ENCODE measurements around the gene DDAH1. TPM values are rescaled to one million over a fixed set of nuclear protein-coding genes. Genes with fewer than 3 reads are reported as not detected.

The DDAH1 gene
- total and polyA plus RNA-seq, 2 of the 4 experiments (the other 2 are of a cell fraction), result 78.0 to 94.5 TPM

DNA sequence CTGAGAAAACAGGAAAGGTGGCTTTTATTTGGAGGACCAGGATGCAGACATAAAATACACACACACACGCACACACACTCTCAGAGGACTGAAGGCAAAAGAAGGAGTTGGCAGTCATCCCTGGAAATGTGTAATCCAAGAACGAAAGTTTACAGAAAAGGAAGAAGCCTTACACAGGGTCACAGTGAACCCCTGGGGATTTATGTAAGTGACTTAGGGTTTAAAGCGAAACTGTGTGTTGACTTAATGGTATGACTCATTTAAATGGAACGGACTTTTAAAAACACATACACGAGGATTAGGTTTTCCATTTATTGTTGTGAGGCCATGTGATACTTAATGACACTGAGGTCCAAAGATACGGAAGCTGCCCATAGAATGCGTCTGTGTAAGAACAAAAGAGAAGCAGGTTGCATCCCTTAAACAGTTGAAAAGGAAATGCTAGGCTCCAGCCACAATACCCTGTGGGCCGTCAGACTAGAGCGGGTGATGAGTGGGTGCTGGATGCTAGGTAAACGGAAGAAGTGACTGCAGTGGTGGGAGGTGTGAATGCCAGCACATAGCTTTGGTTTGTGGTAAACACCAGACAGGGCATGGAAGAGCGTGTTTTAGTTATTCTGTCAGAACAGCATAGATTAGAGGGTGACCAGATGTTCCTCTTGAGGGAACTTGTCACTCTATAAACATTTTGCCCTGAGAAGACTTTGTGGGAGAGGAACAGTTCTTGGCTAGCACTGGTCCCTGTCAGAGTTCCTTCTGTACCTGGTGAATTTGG, 166.9 kb downstream of the DDAH1 start (continued):
- TF ChIP-seq, protein P1, sequence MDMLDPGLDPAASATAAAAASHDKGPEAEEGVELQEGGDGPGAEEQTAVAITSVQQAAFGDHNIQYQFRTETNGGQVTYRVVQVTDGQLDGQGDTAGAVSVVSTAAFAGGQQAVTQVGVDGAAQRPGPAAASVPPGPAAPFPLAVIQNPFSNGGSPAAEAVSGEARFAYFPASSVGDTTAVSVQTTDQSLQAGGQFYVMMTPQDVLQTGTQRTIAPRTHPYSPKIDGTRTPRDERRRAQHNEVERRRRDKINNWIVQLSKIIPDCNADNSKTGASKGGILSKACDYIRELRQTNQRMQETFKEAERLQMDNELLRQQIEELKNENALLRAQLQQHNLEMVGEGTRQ (IDR thresholded peaks at IDR 0.05; ENCODE audit: low read depth, low read length), result peak; percentile 46; the same call in 1 of the 2 replicates
- TF ChIP-seq CEBPB (IDR thresholded peaks at IDR 0.05; ENCODE audit: low read depth, low read length), result peak; percentile 54

DNA sequence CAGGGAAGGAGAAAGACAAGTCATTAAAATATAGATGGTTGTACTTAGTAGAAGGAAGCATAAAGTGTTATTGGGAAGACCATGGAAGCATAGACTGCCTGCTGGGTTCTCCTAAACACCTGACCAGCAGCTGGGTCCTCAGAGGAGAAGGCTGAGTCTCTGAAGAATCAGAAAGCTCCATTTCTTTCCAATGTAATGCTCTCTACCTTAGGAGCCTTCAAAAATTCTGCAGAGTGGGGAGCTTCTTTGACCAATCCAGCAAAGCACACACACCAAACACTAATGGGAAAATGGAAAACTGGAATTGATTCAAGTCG, 167.5 kb downstream of the DDAH1 start:
- peak overlapping the region; percentile 39 for H2AK9ac ChIP-seq (replicated peaks; ENCODE audit: low read depth, low read length, poor library complexity)
- CTCF ChIA-PET, result interaction anchor here (0.6 to 1.1 kb wide), 5 partner anchors 11 to 353 kb away, joined by 3 to 4 read pairs (median 3); partner anchors contain the start of gene C1orf52
- peak overlapping the region; percentile 67 for H3K18ac ChIP-seq (ENCODE audit: low read depth, low read length)
- peak overlapping the region in 1 of 2 experiments; percentile 59; a peak in 2 of 4 replicates for H4K8ac ChIP-seq (ENCODE audit: low read depth in 2 of 2, low read length in 2 of 2)
- peak overlapping the region; percentile 60 for H3K4me2 ChIP-seq (ENCODE audit: low read depth, low read length)
- peak overlapping the region; percentile 45 for H2AK5ac ChIP-seq (ENCODE audit: low read depth, low read length)
- peaks cover 19% of the 10 kb centered on the region for H3K4me1 ChIP-seq (ENCODE audit: control insufficient read depth, insufficient read depth, low read length)
- H3K56ac ChIP-seq (ENCODE audit: extremely low read depth, insufficient read depth, low read length), result peak overlapping the region; percentile 42; the same call in 1 of the 2 replicates
- H3K27me3 ChIP-seq (ENCODE audit: control insufficient read depth, insufficient read depth, low read length), result no peaks in the 10 kb centered on the region
- H2BK20ac ChIP-seq (ENCODE audit: low read depth, low read length), result peak overlapping the region; percentile 73
- ATAC-seq (ENCODE audit: low read depth), result peak; percentile 7
- H4K91ac ChIP-seq (ENCODE audit: insufficient read depth, low read depth, low read length), result peak overlapping the region; percentile 77; the same call in 1 of the 2 replicates
- H3K36me3 ChIP-seq (ENCODE audit: control insufficient read depth, insufficient read depth, low read length), result no peaks in the 10 kb centered on the region
- H3K9me3 ChIP-seq (ENCODE audit: control insufficient read depth, insufficient read depth, low read length), result no peaks in the 10 kb centered on the region
- H2AFZ ChIP-seq (replicated peaks; ENCODE audit: low read length, poor library complexity), result no peak overlapping the region
- H4K20me1 ChIP-seq (ENCODE audit: insufficient read depth, low read length), result peaks cover 3% of the 10 kb centered on the region; the same call in 1 of the 2 replicates
- POLR2A ChIA-PET (ENCODE audit: unreplicated experiment), result interaction anchor here (1.1 to 1.4 kb wide), 3 partner anchors 281 to 288 kb away, joined by 3 to 4 read pairs (median 3); partner anchors contain the start of gene CCN1
- intact Hi-C loops (cut with micrococcal nuclease), result no loop called here
- peaks cover 22% of the 10 kb centered on the region for H3K9me1 ChIP-seq (ENCODE audit: insufficient read depth, low read length)
- no TSS peak for BruUV-seq (replicated peaks)
- dilution Hi-C loops (cut with HindIII; ENCODE audit: low sequenced_read_pairs, unreplicated experiment), result no loop called here
- H3K23ac ChIP-seq (ENCODE audit: low read depth, low read length), result no peak overlapping the region; the same call in 1 of the 2 replicates
- peak overlapping the region; percentile 72 for H3K4ac ChIP-seq (ENCODE audit: low read depth, low read length)
- in situ Hi-C loops (cut with MboI; ENCODE audit: low sequenced_read_pairs), result no loop called here
- H3K79me1 ChIP-seq (ENCODE audit: low read depth in 1 of 2, low read length in 2 of 2), result peaks cover 0 to 10% of the 10 kb centered on the region in 2 experiments; a peak in 1 of 4 replicates
- H3K9ac ChIP-seq (ENCODE audit: low read depth, low read length), result peak overlapping the region; percentile 31; the same call in 1 of the 2 replicates
- peak overlapping the region; percentile 53 for H3K14ac ChIP-seq (replicated peaks; ENCODE audit: low read depth, low read length)
- H3K4me3 ChIP-seq (ENCODE audit: insufficient read depth, low read depth, low read length), result peak overlapping the region; percentile 0; the same call in 1 of the 2 replicates
- peak overlapping the region; percentile 86 for H2BK120ac ChIP-seq (ENCODE audit: low read depth, low read length)
- H4K5ac ChIP-seq (ENCODE audit: low read depth, low read length), result peak overlapping the region; percentile 31
- no CpG with 5 or more reads among the region's 1 CpG for WGBS, 2 experiments (ENCODE audit: extremely low coverage in 2 of 2, insufficient read length in 1 of 2)
- H3K27ac ChIP-seq (ENCODE audit: insufficient read depth, low read length), result peak overlapping the region; percentile 69
- DNase-seq, result no peak
- peak overlapping the region; percentile 82; the same call in 1 of the 3 replicates for H2BK15ac ChIP-seq (ENCODE audit: low read depth, low read length)
- peak overlapping the region; percentile 82 for H2BK5ac ChIP-seq (ENCODE audit: low read depth, low read length, poor library complexity, severe bottlenecking)
- TF ChIP-seq RCOR1 (IDR thresholded peaks at IDR 0.05; ENCODE audit: insufficient replicate concordance, low read length) (no peak), CEBPB (IDR thresholded peaks at IDR 0.05; ENCODE audit: low read depth, low read length) (no peak), BHLHE40 (IDR thresholded peaks at IDR 0.05; ENCODE audit: low read depth, low read length) (no peak), MAFK (IDR thresholded peaks at IDR 0.05; ENCODE audit: low read depth, low read length) (no peak), SMC3 (IDR thresholded peaks at IDR 0.05; ENCODE audit: low read depth, low read length) (no peak), RFX5 (IDR thresholded peaks at IDR 0.05; ENCODE audit: low read depth, low read length) (no peak), MXI1 (IDR thresholded peaks at IDR 0.05; ENCODE audit: borderline replicate concordance, low read depth, low read length) (no peak)
- TF ChIP-seq, protein P2, sequence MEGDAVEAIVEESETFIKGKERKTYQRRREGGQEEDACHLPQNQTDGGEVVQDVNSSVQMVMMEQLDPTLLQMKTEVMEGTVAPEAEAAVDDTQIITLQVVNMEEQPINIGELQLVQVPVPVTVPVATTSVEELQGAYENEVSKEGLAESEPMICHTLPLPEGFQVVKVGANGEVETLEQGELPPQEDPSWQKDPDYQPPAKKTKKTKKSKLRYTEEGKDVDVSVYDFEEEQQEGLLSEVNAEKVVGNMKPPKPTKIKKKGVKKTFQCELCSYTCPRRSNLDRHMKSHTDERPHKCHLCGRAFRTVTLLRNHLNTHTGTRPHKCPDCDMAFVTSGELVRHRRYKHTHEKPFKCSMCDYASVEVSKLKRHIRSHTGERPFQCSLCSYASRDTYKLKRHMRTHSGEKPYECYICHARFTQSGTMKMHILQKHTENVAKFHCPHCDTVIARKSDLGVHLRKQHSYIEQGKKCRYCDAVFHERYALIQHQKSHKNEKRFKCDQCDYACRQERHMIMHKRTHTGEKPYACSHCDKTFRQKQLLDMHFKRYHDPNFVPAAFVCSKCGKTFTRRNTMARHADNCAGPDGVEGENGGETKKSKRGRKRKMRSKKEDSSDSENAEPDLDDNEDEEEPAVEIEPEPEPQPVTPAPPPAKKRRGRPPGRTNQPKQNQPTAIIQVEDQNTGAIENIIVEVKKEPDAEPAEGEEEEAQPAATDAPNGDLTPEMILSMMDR (conservative IDR thresholded peaks at IDR 0.05; ENCODE audit: low read depth, low read length), result no peak
- TF ChIP-seq, protein P3, sequence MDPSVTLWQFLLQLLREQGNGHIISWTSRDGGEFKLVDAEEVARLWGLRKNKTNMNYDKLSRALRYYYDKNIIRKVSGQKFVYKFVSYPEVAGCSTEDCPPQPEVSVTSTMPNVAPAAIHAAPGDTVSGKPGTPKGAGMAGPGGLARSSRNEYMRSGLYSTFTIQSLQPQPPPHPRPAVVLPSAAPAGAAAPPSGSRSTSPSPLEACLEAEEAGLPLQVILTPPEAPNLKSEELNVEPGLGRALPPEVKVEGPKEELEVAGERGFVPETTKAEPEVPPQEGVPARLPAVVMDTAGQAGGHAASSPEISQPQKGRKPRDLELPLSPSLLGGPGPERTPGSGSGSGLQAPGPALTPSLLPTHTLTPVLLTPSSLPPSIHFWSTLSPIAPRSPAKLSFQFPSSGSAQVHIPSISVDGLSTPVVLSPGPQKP (IDR thresholded peaks at IDR 0.05; ENCODE audit: borderline replicate concordance, low read depth, low read length), result no peak
